NCI-H1417 treated with DMSO at 0.1 percent for 48 hours (cell line): ENCODE measurements around the gene PMAIP1.

Source experiments
- DNase-seq: peaks from one replicate; lab custom pipeline; 2025; lab: John Stamatoyannopoulos, UW

Gene PMAIP1

DNA sequence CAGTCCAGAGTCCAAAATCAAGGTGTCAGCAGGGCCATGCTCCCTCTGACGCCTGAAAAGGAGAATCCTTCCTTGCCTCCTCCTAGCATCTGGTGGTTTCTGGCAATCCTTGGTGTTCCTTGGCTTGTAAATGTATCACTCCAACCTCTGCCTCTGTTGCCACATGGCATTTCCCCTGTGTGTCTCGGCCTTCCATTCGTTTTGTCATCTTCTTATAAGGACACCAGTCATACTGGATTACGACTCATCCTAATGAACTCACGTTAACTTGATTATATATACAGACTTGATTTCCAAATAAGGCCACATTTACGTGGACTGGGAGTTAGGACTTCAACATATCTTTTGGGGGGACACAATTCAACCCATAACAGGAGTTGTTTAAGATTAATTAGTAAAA, 15.8 kb downstream of the PMAIP1 start:
- no peak for DNase-seq

DNA sequence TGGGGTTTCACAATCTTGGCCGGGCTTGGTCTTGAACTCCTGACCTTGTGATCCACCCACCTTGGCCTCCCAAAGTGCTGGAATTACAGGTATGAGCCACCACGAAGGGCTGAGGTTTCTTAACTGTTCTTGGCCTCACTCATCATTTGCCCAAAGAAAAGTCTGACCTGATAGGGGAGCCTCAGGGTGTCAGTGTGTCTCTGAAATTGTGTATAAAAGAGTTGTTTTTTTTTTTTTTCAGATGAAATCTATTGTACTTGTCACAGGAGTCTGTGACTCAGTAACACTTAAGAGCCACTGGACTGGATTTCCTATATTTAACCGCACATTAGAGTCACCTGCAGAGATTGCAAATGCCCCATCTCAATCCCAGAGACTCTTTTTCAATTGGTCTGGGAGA, 16.9 kb downstream of the PMAIP1 start:
- no peak for DNase-seq

DNA sequence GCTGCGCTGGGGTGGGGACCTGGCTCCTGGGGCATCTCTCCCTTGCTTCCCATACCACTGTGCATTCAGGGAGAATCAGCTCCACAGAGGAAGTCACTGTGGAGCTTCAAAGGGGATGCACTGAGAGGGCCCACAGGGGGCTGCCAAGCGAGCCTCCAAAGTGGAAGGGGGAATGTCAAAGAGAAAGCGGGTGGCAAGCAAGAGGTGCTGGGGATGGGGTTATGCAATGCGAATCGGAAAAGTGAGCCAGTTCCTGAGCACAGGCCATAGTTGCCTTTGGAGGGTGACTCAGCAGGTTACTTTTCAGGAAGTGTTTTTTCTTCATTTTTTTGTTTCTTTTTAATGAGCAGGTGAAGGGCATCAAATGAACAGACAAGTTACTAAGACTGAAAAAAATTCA, 17.6 kb downstream of the PMAIP1 start:
- DNase-seq = no peak

DNA sequence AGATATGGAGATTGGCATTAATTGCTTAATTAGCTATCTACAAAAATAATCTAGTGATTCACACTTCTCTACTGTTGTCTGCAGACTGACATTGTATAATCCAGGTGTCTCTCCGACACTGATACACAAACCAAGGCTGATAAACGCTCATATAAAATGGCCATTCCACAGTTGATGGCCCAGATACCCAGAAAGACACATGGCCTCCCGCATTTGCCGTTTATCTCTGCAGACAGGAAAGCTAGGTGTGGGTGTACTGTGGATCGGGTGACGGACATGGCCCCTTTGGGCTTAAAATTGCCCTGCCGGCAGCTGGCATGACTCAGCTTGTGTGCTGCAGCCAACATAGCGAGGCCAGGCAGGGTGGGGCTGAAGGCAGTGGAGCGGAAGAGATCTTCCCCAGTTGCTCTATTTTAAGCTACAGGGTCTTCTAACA, 18.5 kb downstream of the PMAIP1 start:
- no peak for DNase-seq

DNA sequence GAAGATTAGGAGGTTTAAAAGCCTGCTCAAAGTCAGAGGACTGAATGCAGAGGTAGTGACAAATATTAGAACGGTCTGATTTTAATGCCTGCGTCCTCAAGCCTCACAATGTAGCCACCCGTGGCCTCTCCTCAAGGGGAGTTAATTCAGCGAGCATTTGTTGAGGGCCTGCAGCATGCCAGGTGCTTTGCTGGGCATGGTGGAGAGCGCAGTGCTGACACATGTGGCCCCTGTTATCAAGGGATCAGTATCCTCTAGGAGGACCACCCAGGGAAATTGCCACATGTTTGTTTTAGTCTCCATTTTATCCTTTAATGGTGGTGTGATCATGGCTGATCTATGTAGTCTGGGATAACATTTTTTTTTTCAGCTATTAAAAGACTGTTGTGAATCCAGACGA, 19.2 kb downstream of the PMAIP1 start:
- DNase-seq = no peak

DNA sequence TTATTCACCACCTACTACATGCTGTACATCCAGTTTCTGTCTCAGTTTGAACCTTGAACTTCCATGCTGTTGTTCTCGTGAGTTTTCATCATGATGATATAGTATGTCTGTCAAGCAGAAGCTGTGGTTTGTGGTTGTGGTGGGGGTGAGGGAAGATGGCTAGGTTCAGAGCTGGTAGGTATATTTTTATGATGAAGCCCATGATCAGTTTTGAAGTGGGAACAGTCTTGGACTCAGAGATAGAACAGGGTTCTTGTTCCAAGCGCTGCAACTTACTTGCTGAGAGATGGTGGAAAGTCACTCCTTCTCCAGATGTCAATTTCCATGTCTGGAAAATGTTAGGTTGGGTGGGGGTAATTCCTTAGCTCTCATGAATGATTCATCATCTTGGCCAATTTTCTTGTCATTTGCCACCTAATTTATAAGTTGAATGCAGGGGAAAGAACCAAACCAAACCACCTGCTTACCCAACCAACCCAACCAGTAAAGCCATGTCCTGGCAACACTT, 21.6 kb downstream of the PMAIP1 start:
- no peak for DNase-seq

DNA sequence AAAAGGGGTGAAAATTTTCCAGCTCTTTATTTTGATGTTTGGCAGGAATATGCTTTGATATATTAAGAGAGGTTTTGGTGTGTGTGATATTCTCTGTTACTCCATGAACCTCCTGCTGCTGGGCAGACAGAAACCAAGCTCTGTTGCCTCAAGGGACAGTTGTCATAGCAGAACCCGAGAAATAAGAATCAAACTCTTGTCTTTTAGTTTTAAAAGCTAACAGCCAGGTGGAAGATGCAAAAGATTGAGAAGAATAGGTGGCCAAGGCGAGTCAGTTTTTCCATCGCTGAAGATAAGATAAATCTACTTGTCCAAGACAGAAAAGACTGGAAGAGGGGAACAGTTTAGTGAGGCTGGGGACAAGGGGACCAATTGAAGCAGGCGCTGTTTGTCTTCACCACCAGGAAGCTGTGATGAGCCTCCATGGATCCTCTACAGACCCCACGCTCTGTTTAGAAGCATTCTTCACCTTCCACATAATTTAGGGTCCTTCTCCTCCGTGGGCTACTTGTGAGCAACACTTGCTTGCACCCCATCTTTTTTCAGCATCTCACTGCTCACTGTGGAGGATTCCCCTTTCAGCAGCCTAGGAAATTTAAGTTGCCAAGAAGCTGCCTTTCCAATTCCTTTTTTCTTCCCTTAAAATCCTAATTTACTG, 23.9 kb downstream of the PMAIP1 start:
- no peak for DNase-seq

DNA sequence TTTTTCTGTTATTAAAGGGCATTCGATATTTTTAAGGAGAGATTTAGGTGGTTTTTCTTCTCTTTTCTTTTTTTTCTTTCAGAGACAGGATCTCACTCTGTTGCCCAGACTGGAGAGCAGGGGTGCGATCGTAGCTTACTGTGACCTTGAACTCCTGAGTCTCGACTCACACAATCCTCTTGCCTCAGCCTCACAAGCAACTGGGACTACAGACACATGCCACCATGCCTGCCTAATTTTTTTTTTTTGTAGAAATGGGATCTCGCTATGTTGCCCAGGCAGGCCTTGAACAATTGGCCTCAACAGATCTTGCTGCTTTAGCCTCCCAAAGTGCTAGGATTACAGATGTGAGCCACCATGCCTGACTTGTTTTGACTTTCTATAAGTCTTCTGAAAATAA, 26.3 kb downstream of the PMAIP1 start:
- no peak for DNase-seq

DNA sequence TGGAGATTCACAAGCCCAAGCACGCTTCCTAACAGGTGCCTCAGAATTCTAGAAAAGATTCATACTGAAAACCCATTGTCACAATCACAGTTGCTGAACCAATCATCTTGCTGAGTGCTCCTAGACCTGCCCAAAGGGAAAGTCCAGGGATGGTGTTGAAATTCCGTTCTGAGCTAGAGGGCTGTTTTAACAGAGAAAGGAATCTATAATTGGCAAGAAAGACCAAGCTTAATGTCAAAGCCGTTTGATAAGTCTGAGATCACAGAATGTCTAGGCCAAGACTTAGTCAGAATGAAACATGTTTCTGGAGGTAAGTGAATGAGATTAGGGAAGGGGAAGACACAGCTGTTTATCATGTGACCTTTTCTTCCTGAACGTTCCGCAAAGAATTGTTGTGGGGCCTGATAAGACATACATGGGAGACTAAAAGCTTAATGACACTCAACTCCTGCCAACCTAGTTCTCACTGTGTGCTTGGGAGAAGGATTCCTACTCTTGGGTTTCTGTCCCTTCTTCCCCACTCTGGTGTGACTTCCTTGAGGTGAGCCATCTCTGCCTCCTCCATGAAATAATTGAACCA, 27.5 kb downstream of the PMAIP1 start:
- DNase-seq = no peak

DNA sequence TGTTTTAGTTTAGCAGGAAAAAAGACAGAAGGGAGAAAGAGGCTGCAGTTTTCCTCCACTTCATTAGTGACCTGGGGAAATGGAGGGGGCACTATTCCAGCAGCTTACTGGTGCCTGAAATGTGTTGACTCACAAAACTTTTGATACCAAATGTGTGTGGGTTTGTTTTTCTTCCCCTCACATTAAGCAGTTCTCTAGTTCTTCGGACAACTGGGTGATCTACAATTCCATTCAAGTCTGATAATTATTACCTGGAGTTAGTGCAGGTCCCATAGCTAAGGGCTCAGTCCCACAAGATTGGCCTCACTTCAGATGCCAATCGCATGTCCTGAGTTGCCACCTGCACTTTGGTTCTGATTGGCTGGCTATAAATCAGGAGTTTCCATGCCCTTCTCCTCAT, 28.4 kb downstream of the PMAIP1 start:
- no peak for DNase-seq

DNA sequence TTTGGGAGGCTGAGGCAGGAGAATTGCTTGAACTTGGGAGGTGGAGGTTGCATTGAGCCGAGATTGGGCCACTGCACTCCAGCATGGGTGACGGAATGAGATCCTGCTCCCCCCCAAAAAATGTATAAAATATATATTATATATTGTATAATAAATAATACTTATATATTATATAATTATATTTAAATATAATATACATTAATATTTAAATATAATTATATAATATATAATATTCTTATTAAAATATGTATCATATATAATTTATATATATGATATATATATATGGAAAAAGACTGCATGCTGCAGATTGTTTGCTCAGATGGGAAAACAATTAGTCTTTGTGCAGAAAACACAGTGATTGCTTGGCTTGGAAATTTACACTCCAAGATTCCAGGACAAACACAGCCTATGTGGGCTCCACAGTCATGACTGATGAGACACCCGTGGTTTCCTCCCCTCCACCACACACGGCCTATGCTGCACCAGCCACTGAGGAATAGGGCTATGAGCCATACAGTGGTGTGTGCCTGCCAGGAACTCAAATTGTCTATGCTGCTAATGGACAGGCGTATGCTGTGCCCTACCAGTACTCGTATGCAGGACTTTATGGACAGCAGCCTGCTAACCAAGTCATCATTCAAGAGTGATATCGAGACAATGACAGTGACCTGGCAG, 30.0 kb downstream of the PMAIP1 start:
- no peak for DNase-seq

DNA sequence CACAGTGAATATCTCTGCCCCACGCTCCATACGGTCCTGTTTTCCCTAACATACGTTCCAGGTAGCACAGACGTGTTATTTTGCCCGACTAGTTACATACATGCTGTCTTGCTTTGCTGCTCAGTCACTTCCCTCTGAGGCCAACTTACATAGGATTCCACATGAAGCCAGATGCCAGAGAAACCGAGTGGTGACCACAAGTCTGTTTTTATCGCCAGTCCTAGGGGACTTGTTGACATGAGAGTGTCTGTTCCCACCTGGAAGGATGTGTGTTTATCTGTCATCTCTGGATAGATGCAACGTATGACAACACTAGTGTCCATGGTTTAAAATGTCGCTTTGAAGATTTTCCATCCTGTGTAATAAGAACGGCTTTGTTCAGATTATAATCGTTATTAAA, 32.6 kb downstream of the PMAIP1 start:
- DNase-seq = no peak

DNA sequence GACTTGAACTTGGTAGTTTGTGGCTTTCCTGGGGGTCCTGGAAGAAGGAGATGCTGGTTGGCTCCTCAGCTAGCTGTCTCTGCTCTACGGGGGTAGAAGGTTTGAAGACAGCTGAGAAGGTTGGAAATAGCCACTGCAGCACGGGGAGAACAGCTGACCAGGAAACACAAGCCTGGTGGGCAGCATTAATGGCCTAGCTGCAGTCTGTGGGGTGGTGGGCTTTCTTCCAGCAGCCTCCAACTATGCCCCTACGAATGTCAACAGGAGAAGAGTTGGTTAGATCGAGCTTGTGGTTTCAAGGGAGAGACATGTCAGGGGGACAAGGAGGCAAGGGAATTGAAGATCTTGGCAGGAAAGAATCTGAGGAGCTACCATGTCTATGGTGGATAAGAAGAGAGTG, 38.9 kb downstream of the PMAIP1 start:
- DNase-seq = no peak

DNA sequence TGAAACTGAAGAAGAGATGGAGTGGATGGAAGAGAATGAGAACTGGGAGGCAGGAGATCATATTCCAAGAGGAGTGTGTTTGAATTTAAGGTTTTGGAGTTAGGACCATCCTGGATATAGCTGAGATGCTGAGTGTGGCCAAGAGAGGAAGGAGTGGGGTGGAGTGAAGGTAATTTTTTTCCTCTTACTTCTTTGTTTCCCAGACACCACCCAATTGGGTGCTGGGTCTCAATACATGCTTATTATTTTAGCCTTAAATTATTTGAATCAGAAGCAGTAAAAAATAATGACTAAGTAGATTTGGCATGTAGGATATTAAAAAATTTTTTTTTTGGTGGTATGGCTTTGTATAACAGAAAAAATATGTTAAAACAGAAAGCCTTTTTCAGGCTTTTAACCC, 39.3 kb downstream of the PMAIP1 start:
- no peak for DNase-seq

DNA sequence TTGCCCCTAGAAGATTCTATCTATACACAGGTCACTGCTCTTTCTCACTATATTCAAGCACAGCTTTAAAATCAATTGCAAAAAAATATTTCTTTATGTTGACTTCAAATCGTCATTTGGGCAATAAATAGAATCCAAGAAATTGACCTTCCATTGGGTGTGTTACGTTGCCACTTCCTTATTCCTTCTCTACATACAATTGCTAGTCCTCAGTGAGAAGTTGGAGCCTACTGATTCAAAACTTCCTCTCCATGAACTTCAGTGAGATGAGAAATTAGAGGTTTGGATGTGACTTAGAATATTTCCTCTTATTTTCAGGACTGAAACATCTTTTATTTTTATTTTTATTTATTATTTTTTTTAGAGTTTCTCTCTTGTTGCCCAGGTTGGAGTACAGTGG, 40.3 kb downstream of the PMAIP1 start:
- DNase-seq = no peak

DNA sequence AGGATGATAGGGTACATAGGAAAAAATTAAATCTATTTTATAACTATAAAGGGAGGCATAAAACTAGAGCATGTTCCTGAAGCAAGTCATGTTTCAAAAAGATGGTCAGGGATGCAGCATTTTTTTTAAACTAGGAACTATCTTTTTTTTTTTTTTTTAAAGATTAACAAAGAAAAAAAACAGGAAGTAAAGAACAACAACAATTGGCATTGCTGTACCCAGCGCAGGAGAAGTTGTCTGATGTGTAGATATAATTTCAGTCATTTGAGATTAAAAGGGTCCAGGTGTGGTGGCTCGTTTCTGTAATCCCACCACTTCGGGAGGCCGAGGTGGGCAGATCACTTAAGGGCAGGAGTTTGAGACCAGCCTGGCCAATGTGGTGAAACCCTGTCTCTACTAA, 41.5 kb downstream of the PMAIP1 start:
- no peak for DNase-seq

DNA sequence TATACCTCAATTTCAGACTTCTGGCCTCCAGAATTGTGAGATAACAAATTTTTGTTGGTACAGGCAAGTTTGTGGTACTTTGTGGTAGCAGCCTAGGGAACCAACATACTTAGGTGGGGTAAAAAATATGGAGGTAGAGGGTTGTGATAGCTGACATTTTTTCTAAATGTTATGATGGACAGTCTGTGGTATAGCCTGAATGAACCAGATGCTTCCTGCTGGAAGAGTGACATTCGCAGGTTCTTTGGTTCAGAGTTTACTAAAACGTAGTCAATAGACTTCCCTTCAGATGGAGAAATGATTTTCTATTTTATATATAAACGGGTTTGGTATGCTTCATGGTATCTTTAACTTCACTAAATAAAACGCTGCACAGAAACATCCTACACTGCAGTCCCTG, 42.8 kb downstream of the PMAIP1 start:
- no peak for DNase-seq

DNA sequence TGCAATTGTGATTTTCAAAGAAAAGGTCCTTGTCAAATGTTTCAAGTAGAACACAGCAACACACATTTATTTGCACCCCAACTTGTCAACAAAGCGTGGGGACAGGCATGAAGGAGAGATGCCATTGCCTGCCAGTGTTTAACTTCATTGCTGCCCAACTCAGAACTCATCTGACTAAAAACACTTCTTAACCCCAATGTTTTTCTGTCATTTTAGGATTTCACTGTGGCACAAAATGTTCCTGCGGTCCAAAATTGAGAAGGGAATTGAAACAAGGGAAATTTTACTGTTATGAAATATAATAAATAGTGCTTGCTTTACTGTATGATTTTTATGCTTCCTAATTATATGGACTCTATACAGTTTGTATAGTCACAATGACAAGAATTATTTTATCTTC, 45.7 kb downstream of the PMAIP1 start:
- DNase-seq = no peak

DNA sequence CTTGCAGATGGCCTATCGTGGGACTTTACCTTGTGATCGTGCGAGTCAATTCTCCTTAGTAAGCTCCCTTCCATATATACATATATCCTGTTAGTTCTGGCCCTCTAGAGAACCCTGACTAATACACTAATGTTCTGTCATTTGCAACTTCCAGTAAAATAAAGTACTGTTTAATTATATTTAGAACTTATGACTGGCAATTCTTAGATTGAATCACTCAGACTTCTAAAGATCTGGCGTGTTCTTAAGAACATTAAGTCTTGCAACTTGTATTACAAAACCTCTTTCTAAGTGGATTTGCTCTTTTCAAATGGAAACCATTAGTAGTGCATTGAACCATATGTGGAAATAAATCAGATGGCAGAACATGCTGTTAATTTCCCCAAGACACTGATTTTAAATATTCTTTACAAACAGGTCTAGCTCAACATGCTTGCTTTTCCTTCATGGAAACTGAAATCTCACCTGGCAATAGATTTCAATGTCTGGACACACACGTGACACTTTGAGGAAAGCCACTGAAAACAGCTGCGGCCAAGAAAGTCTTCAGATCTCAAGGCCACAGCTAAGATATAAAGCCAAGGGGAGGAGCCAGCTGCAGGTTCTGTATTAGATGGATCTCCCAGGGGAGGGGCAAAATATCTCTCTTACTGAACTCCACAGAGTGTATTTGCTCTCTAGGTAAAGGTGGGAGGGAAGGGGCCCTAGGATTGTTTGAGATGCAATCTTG, 50.6 kb downstream of the PMAIP1 start:
- no peak for DNase-seq

DNA sequence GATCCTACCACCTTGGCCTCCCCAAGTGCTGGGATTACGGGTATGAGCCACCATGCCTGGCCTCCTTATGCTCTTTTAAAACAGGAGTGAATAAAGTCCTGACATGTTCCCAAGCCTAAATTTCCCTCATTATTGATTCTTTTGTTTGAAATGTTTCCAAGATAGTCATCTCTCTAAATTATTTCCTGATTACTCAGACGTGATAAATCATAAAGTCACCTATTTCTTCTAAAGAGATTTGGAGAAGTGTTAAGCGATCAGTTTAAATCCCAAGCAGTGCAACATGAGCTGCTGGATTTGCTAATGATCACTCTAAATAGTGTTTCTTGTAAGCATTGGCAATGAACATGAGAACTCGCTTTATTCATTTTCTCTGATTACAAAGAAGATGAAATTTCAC, 51.8 kb downstream of the PMAIP1 start:
- DNase-seq = no peak

DNA sequence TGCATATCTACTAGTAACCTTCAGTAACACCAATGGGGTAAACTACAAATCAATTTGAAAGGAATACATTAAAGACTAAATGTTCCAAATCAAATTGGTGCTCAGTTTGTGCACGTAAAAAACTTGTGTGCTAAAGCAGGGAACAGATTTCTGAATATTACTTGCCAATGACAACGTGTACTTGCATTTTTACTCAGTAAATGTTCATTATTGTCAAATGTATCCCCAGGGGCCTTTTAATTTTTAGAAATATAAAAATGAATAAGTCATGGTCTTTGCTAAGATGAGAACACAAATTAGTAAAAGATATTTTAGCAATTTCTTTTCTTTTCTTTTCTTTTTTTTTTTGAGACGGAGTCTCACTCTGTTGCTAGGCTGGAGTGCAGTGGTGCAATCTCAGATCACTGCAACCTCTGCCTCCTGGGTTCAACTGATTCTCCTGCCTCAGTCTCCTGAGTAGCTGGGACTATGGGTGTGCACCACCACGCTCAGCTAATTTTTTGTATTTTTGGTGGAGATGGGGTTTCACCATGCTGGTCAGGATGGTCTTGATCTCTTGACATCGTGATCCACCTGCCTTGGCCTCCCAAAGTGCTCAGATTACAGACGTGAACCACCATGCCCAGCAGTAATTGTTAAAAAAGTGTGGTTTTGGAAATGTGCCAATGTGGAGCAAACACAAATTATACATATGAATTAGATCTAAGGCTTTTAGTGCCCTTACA, 52.6 kb downstream of the PMAIP1 start:
- DNase-seq = no peak
